LHCN-M2 (cell line): ENCODE data around the gene PXMP2. TPM values are rescaled to one million over a fixed set of nuclear protein-coding genes. Genes with fewer than 3 reads are reported as not detected.
"Not testable (repeated sequence)": the region's sequence is repeated elsewhere in the genome, so short reads cannot be mapped to it uniquely, and the experiment has no call there.

Experiments
- DNase-seq: peaks from one replicate; pipeline ENCODE4 v3.0.0-alpha.2; 2012; ENCODE audit warnings: low read depth
- total RNA-seq: library from RNA; depleted of rRNA; stranded (reverse); fragments of >200 nt; gene quantifications from 2 replicates; pipeline ENCODE4 v1.2.3, GENCODE V29; 2014; rRNA removed

PXMP2 gene
- total RNA-seq, 1 experiment from 2014 or later: 31.6 TPM

DNA sequence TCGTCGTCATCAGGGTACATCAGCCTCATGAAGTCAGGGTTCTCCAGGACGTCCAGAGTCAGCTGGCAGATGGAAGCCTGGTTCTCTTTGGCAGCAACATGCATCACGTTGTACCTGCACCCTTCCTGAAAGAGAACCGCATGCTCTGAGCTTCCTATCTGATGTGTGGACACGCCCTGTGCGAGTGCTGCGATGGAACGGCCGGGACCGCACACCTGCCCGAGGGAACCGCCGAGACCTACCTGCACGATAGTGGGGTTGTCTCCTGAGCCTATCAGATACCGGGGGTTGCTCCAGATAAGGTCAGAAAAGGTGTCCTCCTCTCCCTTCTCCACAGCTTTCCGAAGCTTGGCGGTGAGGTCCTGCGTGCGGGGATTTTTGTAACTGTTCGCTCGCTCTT lies 60.5 kb downstream of the PXMP2 start:
- DNase-seq: no peak

DNA sequence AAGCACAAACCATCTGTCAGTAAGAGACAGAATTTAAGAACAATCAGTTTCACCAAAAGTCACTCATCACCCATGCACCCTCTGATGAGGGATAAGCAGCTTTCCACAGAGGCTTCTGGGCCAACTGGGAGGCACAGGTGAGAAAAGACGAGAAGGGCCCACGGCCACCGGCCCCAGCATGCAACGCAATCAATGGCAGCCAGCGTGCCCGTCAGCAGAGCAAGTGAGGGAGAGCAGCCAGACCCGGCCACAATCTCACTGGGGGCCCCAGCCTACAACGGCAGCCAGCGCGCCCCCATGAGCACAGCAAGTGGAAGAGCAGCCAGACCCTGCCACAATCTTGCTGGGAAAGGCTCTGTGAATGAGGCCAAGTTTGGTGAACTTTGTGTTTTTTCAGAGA lies 60.9 kb downstream of the PXMP2 start:
- DNase-seq: no peak

DNA sequence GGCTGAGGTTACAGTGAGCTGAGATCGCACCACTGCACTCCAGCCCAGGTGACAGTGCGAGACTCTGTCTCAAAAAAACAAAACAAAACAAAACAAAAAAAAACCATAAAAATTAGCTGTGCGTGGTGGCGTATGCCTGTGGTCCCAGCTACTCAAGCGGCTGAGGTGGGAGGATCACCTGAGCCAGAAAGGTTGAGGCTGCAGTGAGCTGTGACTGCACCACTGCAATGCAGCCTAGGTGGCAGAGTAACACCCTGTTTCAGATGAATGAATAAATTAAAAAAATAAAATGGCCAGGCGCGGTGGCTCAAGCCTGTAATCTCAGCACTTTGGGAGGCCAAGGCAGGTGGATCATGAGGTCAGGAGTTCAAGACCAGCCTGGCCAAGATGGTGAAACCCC lies 66.3 kb downstream of the PXMP2 start:
- not testable (repeated sequence) for DNase-seq

DNA sequence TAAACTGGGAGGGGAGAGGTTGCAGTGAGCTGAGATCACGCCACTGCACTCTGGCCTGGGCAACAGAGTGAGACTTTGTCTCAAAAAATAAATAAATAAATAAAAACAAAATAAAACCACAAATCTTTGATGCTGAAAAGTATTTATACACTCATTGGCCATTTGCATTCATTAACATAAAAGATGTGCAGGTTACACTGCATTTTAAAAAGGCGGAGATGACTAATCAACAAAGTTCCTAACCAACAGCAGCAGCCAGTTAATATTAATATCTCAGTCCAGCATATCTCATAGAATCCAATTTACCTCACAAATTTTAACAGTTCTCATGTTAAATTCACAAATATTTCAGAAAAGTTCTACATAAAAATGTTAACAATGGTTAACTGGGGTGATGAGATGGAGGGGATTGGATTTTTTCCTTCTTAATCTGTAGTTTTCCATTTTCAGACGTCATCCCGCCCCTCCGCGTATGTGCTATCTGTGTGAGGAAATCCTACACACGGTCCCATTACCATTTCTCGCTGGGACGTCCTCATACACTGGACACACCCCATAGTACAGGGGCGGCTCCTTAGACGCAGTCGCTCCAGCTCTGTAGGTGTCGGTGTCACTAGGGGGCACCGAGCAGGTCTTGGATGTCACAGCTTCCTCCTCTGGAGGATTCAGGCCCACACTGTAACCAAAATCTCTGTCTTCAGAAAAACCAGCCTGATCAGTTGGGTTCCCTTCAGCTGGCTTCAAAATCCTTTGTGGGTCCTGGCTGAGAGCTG lies 67.0 kb downstream of the PXMP2 start:
- no peak for DNase-seq

Other genes with a start within 250 kb of the PXMP2 start
- gene FBRSL1, start 197.4 kb upstream of the PXMP2 start, total RNA-seq: 6.1 and 12.0 TPM in 2 replicates
- gene LRCOL1, start 77.0 kb upstream of the PXMP2 start, total RNA-seq: not detected in 2 replicates
- not detected in 2 replicates for gene P2RX2, start 68.8 kb upstream of the PXMP2 start, total RNA-seq
- 30.3 and 34.8 TPM in 2 replicates for gene POLE, start 245 bp upstream of the PXMP2 start, total RNA-seq
- 42.4 and 48.8 TPM in 2 replicates for gene PGAM5, start 23.3 kb downstream of the PXMP2 start, total RNA-seq
- gene ANKLE2, start 74.2 kb downstream of the PXMP2 start, total RNA-seq: 87.2 and 92.0 TPM in 2 replicates
- gene GOLGA3, start 141.3 kb downstream of the PXMP2 start, total RNA-seq: 57.1 and 64.2 TPM in 2 replicates
- gene CHFR, start 200.0 kb downstream of the PXMP2 start, total RNA-seq: 23.8 and 24.8 TPM in 2 replicates